Endothelial cell of umbilical vein (primary cell): ENCODE data around the gene DDHD1. TPM values are rescaled to one million over a fixed set of nuclear protein-coding genes. Genes with fewer than 3 reads are reported as not detected.

Experiments used
- BruUV-seq: library from RNA; stranded (reverse); fragments of 400-500 nt; replicated peaks from 2 replicates; lab custom pipeline; 2021; lab: Mats Ljungman, UMichigan
- CTCF ChIA-PET: fragments of 300-600, 350-600 bp; sonication (Branson Sonifier 250); formaldehyde crosslinking; loops from one replicate; lab custom pipeline; 2021; ENCODE audit warnings: antibody characterized with exemption, inconsistent platforms; lab: Charles Lee
- POLR2A ChIA-PET: fragments of 300-600, 350-600 bp; sonication (Branson Sonifier 250); formaldehyde crosslinking; loops from one replicate; lab custom pipeline; 2021; ENCODE audit warnings: antibody characterized with exemption, inconsistent platforms; lab: Charles Lee
- DNase-seq: peaks from one replicate; pipeline ENCODE4 v3.0.0-alpha.2; 2011; ENCODE audit warnings: low read depth, low spot score
- FAIRE-seq: peaks from 2 replicates; lab custom pipeline; 2011; peaks lifted over from hg19 to GRCh38; lab: Jason Lieb, UNC
- H2AFZ ChIP-seq: 2 replicates; pipeline ENCODE4 v1.6.0; 2012; ENCODE audit warnings: low read depth, low read length, control low read depth, inconsistent platforms
- H3K27ac ChIP-seq: 2 replicates; pipeline ENCODE4 v1.5.1; 2011; ENCODE audit warnings: low read depth, mild to moderate bottlenecking, control low read depth, low read length, moderate library complexity; ENCODE audit not compliant: insufficient read depth
- H3K27me3 ChIP-seq, 2 experiments: 2 replicates each; pipeline versions ENCODE4 v1.6.0 to v1.6.1; 2011; ENCODE audit warnings: low read length in 2 of 2, mixed read lengths in 1 of 2; ENCODE audit not compliant: control insufficient read depth in 2 of 2, insufficient read depth in 2 of 2
- H3K36me3 ChIP-seq, 2 experiments: 2 replicates in 1 of 2; 3 replicates in 1 of 2; pipeline ENCODE4 v1.5.1; 2011; ENCODE audit warnings: low read length in 2 of 2, mild to moderate bottlenecking in 1 of 2, moderate library complexity in 1 of 2; ENCODE audit not compliant: control insufficient read depth in 2 of 2, insufficient read depth in 2 of 2; ENCODE audit errors: extremely low read depth in 1 of 2
- H3K4me1 ChIP-seq: 3 replicates; pipeline ENCODE4 v1.5.1; 2011; ENCODE audit warnings: mild to moderate bottlenecking, low read length; ENCODE audit not compliant: control insufficient read depth, insufficient read depth; ENCODE audit errors: extremely low read depth
- H3K4me2 ChIP-seq: 2 replicates; pipeline ENCODE4 v1.6.1; 2011; ENCODE audit warnings: low read length, control low read depth, mixed read lengths; ENCODE audit not compliant: insufficient read depth
- H3K4me3 ChIP-seq, 3 experiments: fragments of 200-600 bp in 1 of 3; sonication (generic), shearing (Covaris generic) in 1 of 3; replicated peaks in 1 of 3; 2 replicates each; pipeline ENCODE4 v1.5.1; 2011 to 2016; ENCODE audit warnings: control low read depth in 3 of 3, low read length in 3 of 3, mild to moderate bottlenecking in 2 of 3, inconsistent platforms in 1 of 3, low read depth in 1 of 3, moderate library complexity in 1 of 3; ENCODE audit not compliant: insufficient read depth in 1 of 3
- H3K79me2 ChIP-seq: 2 replicates; pipeline ENCODE4 v1.6.0; 2012; ENCODE audit warnings: low read length, inconsistent platforms; ENCODE audit not compliant: control insufficient read depth, insufficient read depth
- H3K9ac ChIP-seq: replicated peaks from 2 replicates; pipeline ENCODE3; 2011; ENCODE audit warnings: low read length, control low read depth; ENCODE audit not compliant: insufficient read depth; ENCODE audit errors: extremely low read depth
- H3K9me1 ChIP-seq: replicated peaks from 3 replicates; pipeline ENCODE4 v1.6.0; 2011; ENCODE audit warnings: mild to moderate bottlenecking, low read length; ENCODE audit not compliant: control insufficient read depth, insufficient read depth; ENCODE audit errors: extremely low read depth
- H3K9me3 ChIP-seq: replicated peaks from 2 replicates; pipeline ENCODE4 v1.5.1; 2012; ENCODE audit warnings: low read length, inconsistent platforms; ENCODE audit not compliant: control insufficient read depth, insufficient read depth
- H4K20me1 ChIP-seq: replicated peaks from 2 replicates; pipeline ENCODE3; 2011; ENCODE audit warnings: mild to moderate bottlenecking, low read length; ENCODE audit not compliant: control insufficient read depth, insufficient read depth; ENCODE audit errors: extremely low read depth
- EZH2 ChIP-seq: IDR thresholded peaks from 2 replicates; pipeline ENCODE4 v1.6.1; 2012; ENCODE audit warnings: borderline replicate concordance, low read depth, mild to moderate bottlenecking, moderate library complexity, low read length, inconsistent platforms; ENCODE audit not compliant: severe bottlenecking
- FOS ChIP-seq: IDR thresholded peaks from 2 replicates; pipeline ENCODE4 v1.6.1; 2011; ENCODE audit warnings: mild to moderate bottlenecking, low read length, moderate library complexity, borderline replicate concordance; ENCODE audit not compliant: insufficient read depth
- GATA2 ChIP-seq: IDR thresholded peaks from 2 replicates; pipeline ENCODE4 v1.7.0; 2011; ENCODE audit warnings: low read depth, mild to moderate bottlenecking, moderate library complexity, mixed read lengths, low read length; ENCODE audit not compliant: insufficient read length, insufficient read depth
- MAX ChIP-seq: IDR thresholded peaks from 2 replicates; pipeline ENCODE4 v1.6.1; 2011; ENCODE audit not compliant: insufficient read depth, insufficient read length
- POLR2A ChIP-seq: IDR thresholded peaks from 2 replicates; pipeline ENCODE4 v1.6.1; 2012; ENCODE audit warnings: low read depth, mild to moderate bottlenecking, control low read depth, low read length
- POLR2AphosphoS5 ChIP-seq: IDR thresholded peaks from 2 replicates; pipeline ENCODE4 v1.6.1; 2012; ENCODE audit warnings: low read depth, mild to moderate bottlenecking, control low read depth, low read length, moderate library complexity; ENCODE audit not compliant: insufficient read depth
- dilution Hi-C: fragments of 300-500 bp; cut with MboI; formaldehyde crosslinking; loops from one replicate; pipeline ENCODE4 v1.15.0; 2019; ENCODE audit warnings: low sequenced_read_pairs; ENCODE audit not compliant: extremely low pct_ligation_motif_present
- intact Hi-C: fragments of 100-400 bp; cut with micrococcal nuclease; formaldehyde crosslinking; loops from one replicate; pipeline ENCODE4 v1.10.0; 2022
- polyA plus RNA-seq, 4 experiments: library from polyadenylated mRNA; depleted of rRNA in 3 of 4; stranded (reverse) in 3 of 4; unstranded in 1 of 4; fragments of >200 nt; gene quantifications; 2 replicates each; pipeline versions ENCODE4 v1.2.1 to v1.2.3, GENCODE V29; 2011 to 2012; ENCODE audit warnings: missing spikeins in 1 of 4
- total RNA-seq: library from RNA; stranded (reverse); gene quantifications from 2 replicates; pipeline ENCODE4 v1.2.3, GENCODE V29; 2021

Gene DDHD1
- total and polyA plus RNA-seq, 2 donors (not counting 3 experiments of a cell fraction or from before 2014, with no cell fraction given) = 2.7 to 12.4 TPM

DNA sequence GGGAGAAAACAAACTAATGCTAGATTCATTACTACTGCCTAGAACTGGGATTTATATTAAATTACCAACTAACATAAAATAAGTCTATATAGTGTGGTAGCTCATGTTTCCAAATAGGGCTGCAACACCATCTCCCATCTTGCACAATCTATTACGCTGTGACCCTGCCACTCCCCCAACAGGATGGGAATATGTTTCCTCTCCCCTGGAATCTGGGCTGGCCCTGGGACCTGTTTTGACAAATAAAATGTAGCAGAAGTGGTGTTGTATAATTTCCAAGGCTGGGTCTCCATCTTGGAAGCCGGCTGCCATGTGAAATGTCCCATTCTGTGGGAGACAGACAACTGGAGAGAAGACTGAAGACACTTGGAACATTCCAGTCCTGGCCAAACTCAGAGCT is 156.6 kb downstream of the DDHD1 start:
- FAIRE-seq (no peak), DNase-seq (no peak)
- no peaks in the 10 kb centered on the region for H3K36me3 ChIP-seq
- no peaks in the 10 kb centered on the region for H3K9me3 ChIP-seq
- ChIA-PET POLR2A (no interaction called here), CTCF (interaction anchor here (0.9 to 1.7 kb wide), 3 partner anchors 59 to 171 kb away, joined by 3 to 5 read pairs (median 3); no protein-coding TSS in a partner anchor)
- TF ChIP-seq GATA2 = no peak
- no peak for TF ChIP-seq EZH2
- no peak for TF ChIP-seq FOS
- no peak for TF ChIP-seq MAX
- no peaks in the 10 kb centered on the region for H4K20me1 ChIP-seq
- no peak overlapping the region for H3K9ac ChIP-seq
- H2AFZ ChIP-seq = no peak overlapping the region
- intact Hi-C loops (no loop called here), dilution Hi-C loops (no loop called here)
- peaks cover 0 to 3% of the 10 kb centered on the region in 2 experiments for H3K27me3 ChIP-seq
- no peaks in the 10 kb centered on the region for H3K4me1 ChIP-seq
- H3K9me1 ChIP-seq = no peaks in the 10 kb centered on the region
- no peaks in the 10 kb centered on the region for H3K79me2 ChIP-seq
- no peak overlapping the region for H3K4me2 ChIP-seq
- no peak overlapping the region for H3K4me3 ChIP-seq
- H3K27ac ChIP-seq = no peak overlapping the region
- no TSS peak for BruUV-seq

- H3K27ac ChIP-seq = no peak overlapping the region
- H3K4me1 ChIP-seq = no peaks in the 10 kb centered on the region
- TF ChIP-seq GATA2 (no peak), POLR2AphosphoS5 (no peak), POLR2A (no peak), EZH2 (no peak)
- H3K36me3 ChIP-seq = no peaks in the 10 kb centered on the region
- H3K4me3 ChIP-seq = no peak overlapping the region
- DNase-seq = no peak
- no peak overlapping the region for H2AFZ ChIP-seq
- no peak for FAIRE-seq
- H3K27me3 ChIP-seq = peaks cover 0 to 3% of the 10 kb centered on the region in 2 experiments
- H3K9me1 ChIP-seq = no peaks in the 10 kb centered on the region
- H3K9me3 ChIP-seq = no peaks in the 10 kb centered on the region
- no peak overlapping the region for H3K4me2 ChIP-seq
- intact Hi-C loops (no loop called here), dilution Hi-C loops (no loop called here)
- H4K20me1 ChIP-seq = no peaks in the 10 kb centered on the region
- POLR2A ChIA-PET = no interaction called here
- H3K9ac ChIP-seq = no peak overlapping the region
- no peaks in the 10 kb centered on the region for H3K79me2 ChIP-seq
- CTCF ChIA-PET = interaction anchor here (1.7 kb wide), 1 partner anchor 60 kb away, joined by 5 read pairs; no protein-coding TSS in a partner anchor
- no TSS peak for BruUV-seq
Measured at GRCh38 chr14:52995998-52996397, 157.1 kb downstream of the DDHD1 start.
